GM12878 (cell line): ENCODE measurements around the gene PHYKPL. TPM values are rescaled to one million over a fixed set of nuclear protein-coding genes. Genes with fewer than 3 reads are reported as not detected.

ENCODE experiments used
- CBFB ChIP-seq: IDR thresholded peaks from 2 replicates; pipeline ENCODE4 v1.6.1; 2016; ENCODE audit warnings: antibody characterized with exemption, low read depth
- CBX5 ChIP-seq: sonication (generic); IDR thresholded peaks from 2 replicates; pipeline ENCODE4 v1.6.1; 2016; ENCODE audit warnings: low read depth, moderate library complexity, mild to moderate bottlenecking, inconsistent platforms
- CEBPB ChIP-seq, 2 experiments: fragments of 150-350 bp in 1 of 2; IDR thresholded peaks; 2 replicates each; pipeline ENCODE4 v1.6.1; 2012 to 2014; ENCODE audit warnings: low read depth in 2 of 2, low read length in 2 of 2, borderline replicate concordance in 1 of 2, inconsistent platforms in 1 of 2
- DPF2 ChIP-seq: fragments of 450-650 bp; IDR thresholded peaks from 2 replicates; pipeline ENCODE4 v1.6.1; 2017; ENCODE audit warnings: mild to moderate bottlenecking
- EED ChIP-seq: sonication (generic); IDR thresholded peaks from 2 replicates; pipeline ENCODE4 v1.6.1; 2016; ENCODE audit warnings: antibody characterized with exemption, low read depth
- FOS ChIP-seq: IDR thresholded peaks from 3 replicates; pipeline ENCODE4 v1.6.1; 2011; ENCODE audit warnings: borderline replicate concordance; ENCODE audit not compliant: insufficient read length; ENCODE audit errors: extremely low read depth
- FOXK2 ChIP-seq: fragments of 450-650 bp; IDR thresholded peaks from 2 replicates; pipeline ENCODE4 v1.6.1; 2017; ENCODE audit warnings: mild to moderate bottlenecking, moderate library complexity
- GABPA ChIP-seq: IDR thresholded peaks from 2 replicates; pipeline ENCODE4 v1.6.1; 2014; ENCODE audit warnings: antibody characterized with exemption, low read depth, mild to moderate bottlenecking, inconsistent platforms
- GATAD2B ChIP-seq: fragments of 450-650 bp; conservative IDR thresholded peaks from 2 replicates; pipeline ENCODE4 v1.6.1; 2017; ENCODE audit warnings: low read depth, mild to moderate bottlenecking, moderate library complexity
- HDAC2 ChIP-seq: fragments of 200-600 bp; sonication (generic); IDR thresholded peaks from 2 replicates; pipeline ENCODE4 v1.6.1; 2017
- JUND ChIP-seq: IDR thresholded peaks from 2 replicates; pipeline ENCODE4 v1.6.1; 2012; ENCODE audit warnings: low read depth, mild to moderate bottlenecking, low read length, improper control_type of control experiment, moderate library complexity
- MTA2 ChIP-seq: fragments of 450-650 bp; IDR thresholded peaks from 2 replicates; pipeline ENCODE4 v1.6.1; 2016; ENCODE audit warnings: low read depth, mild to moderate bottlenecking, moderate library complexity
- NBN ChIP-seq: fragments of 450-650 bp; IDR thresholded peaks from 2 replicates; pipeline ENCODE4 v1.6.1; 2016
- NFXL1 ChIP-seq: fragments of 450-650 bp; IDR thresholded peaks from 2 replicates; pipeline ENCODE4 v1.6.1; 2017; ENCODE audit warnings: antibody characterized with exemption, mild to moderate bottlenecking, borderline replicate concordance
- NFYA ChIP-seq: IDR thresholded peaks from 2 replicates; pipeline ENCODE4 v1.6.1; 2011; ENCODE audit warnings: low read depth, mild to moderate bottlenecking, low read length, improper control_type of control experiment, borderline replicate concordance
- NR2F1 ChIP-seq: fragments of 450-650 bp; conservative IDR thresholded peaks from 2 replicates; pipeline ENCODE4 v1.6.1; 2017; ENCODE audit warnings: mild to moderate bottlenecking
- NRF1 ChIP-seq: conservative IDR thresholded peaks from 2 replicates; pipeline ENCODE4 v1.6.1; 2011; ENCODE audit warnings: mild to moderate bottlenecking, low read depth, low read length, improper control_type of control experiment
- PAX5 ChIP-seq: IDR thresholded peaks from 2 replicates; pipeline ENCODE4 v1.6.1; 2011; ENCODE audit warnings: low read depth, low read length, borderline replicate concordance
- RELA ChIP-seq: fragments of 450-650 bp; IDR thresholded peaks from 2 replicates; pipeline ENCODE4 v1.8.0; 2014; ENCODE audit warnings: borderline replicate concordance; ENCODE audit not compliant: partially characterized antibody
- RFX5 ChIP-seq: IDR thresholded peaks from 2 replicates; pipeline ENCODE4 v1.6.1; 2011; ENCODE audit warnings: low read depth, low read length, improper control_type of control experiment
- SMAD5 ChIP-seq: IDR thresholded peaks from 2 replicates; pipeline ENCODE4 v1.6.1; 2016; ENCODE audit warnings: antibody characterized with exemption, low read depth
- SMARCA5 ChIP-seq: fragments of 450-650 bp; IDR thresholded peaks from 2 replicates; pipeline ENCODE4 v1.6.1; 2017; ENCODE audit warnings: mild to moderate bottlenecking
- SREBF1 ChIP-seq: IDR thresholded peaks from 2 replicates; pipeline ENCODE4 v1.6.1; 2012; ENCODE audit warnings: mild to moderate bottlenecking, low read length
- SREBF2 ChIP-seq: IDR thresholded peaks from 2 replicates; pipeline ENCODE4 v1.6.1; 2012; ENCODE audit warnings: mild to moderate bottlenecking, low read length
- STAT1 ChIP-seq: fragments of 450-650 bp; conservative IDR thresholded peaks from 2 replicates; pipeline ENCODE4 v1.6.1; 2014; ENCODE audit warnings: antibody characterized with exemption, mild to moderate bottlenecking
- SUZ12 ChIP-seq: fragments of 200-600 bp; sonication (generic); IDR thresholded peaks from one replicate; pipeline ENCODE4 v1.6.1; 2018; ENCODE audit warnings: antibody characterized with exemption, mild to moderate bottlenecking; ENCODE audit not compliant: unreplicated experiment
- TAF1 ChIP-seq: IDR thresholded peaks from 2 replicates; pipeline ENCODE4 v1.6.1; 2011; ENCODE audit warnings: mild to moderate bottlenecking, low read depth, low read length, borderline replicate concordance
- TCF12 ChIP-seq: IDR thresholded peaks from 2 replicates; pipeline ENCODE4 v1.6.1; 2011; ENCODE audit warnings: low read depth, mild to moderate bottlenecking, low read length
- ZNF24 ChIP-seq: fragments of 450-650 bp; IDR thresholded peaks from 2 replicates; pipeline ENCODE4 v1.6.1; 2017; ENCODE audit warnings: antibody characterized with exemption, mild to moderate bottlenecking
- polyA plus RNA-seq, 11 experiments: library from polyadenylated mRNA; depleted of rRNA in 4 of 11; unstranded in 6 of 11; stranded (reverse) in 5 of 11; fragments of >200 nt; fragmentation: Nextera tagmentation in 4 of 11; fragmentation: Illumina TruSeq in 1 of 11; extraction: Ambion mirVana in 4 of 11; extraction: Trizol in 1 of 11; gene quantifications; 1 replicate in 1 of 11; 2 replicates in 10 of 11; pipeline versions ENCODE4 v1.2.1 to v1.2.3, GENCODE V29; 2011 to 2016; ENCODE audit warnings: inconsistent platforms in 2 of 11, missing spikeins in 2 of 11, low read depth in 1 of 11
- total RNA-seq, 4 experiments: library from RNA; depleted of rRNA in 3 of 4; stranded (reverse); fragments of >200 nt in 3 of 4; fragmentation: Illumina TruSeq in 1 of 4; extraction: Trizol in 1 of 4; gene quantifications; 2 replicates each; pipeline versions ENCODE4 v1.2.1 to v1.2.3, GENCODE V29; 2013 to 2021
- TF ChIP-seq, protein P1 (sequence below): fragments of 450-650 bp; IDR thresholded peaks from 2 replicates; pipeline ENCODE4 v1.6.1; 2014; ENCODE audit warnings: mild to moderate bottlenecking
- TF ChIP-seq, protein P2 (sequence below): IDR thresholded peaks from 2 replicates; pipeline ENCODE4 v1.6.1; 2011; ENCODE audit warnings: low read depth, low read length, improper control_type of control experiment, borderline replicate concordance
- TF ChIP-seq, protein P3 (sequence below): IDR thresholded peaks from 2 replicates; pipeline ENCODE4 v1.6.1; 2011; ENCODE audit warnings: borderline replicate concordance, low read depth, mild to moderate bottlenecking, moderate library complexity, low read length; ENCODE audit not compliant: insufficient read depth, poor library complexity, severe bottlenecking

The PHYKPL gene
- total and polyA plus RNA-seq, 10 of the 15 experiments (the other 5 are each of a cell fraction or from before 2014, with no cell fraction given) = 4.5 to 53.9 (median 25.6) TPM

DNA sequence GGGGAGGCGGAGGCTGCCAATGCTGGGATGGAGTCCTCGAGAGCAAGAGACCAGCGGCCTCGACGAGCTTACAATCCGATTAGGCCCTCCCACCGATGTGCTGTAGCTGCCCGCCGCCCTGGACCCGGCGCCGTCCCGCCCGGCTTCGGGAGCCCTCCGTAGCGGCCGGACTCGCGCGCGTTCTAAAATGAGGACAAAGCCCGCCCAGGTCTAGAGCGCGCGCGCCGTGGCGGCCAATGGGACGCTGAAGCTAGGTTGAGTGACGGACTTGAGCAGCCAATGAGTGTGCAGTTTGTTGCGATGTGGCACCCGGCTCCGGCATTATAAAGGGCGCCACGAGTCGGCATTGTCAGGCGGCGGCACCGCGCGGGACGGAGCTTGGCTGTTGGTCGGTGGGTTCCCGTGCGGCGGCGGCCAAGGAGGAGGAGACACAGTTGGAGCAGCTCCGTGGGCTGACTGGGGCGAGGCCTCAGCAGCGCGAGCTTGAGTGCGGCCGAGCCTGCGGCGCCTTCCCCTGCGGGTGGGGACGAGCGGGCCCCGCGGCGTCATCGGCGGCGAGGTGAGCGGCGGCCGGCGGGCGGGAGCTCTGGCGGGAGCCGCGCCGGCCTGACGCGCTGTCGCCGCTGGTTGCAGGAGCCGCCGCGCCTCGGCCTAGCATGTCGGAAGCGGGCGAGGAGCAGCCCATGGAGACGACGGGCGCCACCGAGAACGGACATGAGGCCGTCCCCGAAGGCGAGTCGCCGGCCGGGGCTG is 28.2 kb downstream of the PHYKPL start, which contains the start of gene HNRNPAB (continued):
- peak; percentile 38; the same call in 1 of the 2 replicates for TF ChIP-seq NFYA
- no peak for TF ChIP-seq RELA
- 0 out of 2 replicates have a peak, but pooled peaks have one; percentile 19 for TF ChIP-seq NBN
- peak; percentile 98 for TF ChIP-seq DPF2
- no peak for TF ChIP-seq HDAC2
- TF ChIP-seq SREBF2 = no peak
- TF ChIP-seq, protein P1, sequence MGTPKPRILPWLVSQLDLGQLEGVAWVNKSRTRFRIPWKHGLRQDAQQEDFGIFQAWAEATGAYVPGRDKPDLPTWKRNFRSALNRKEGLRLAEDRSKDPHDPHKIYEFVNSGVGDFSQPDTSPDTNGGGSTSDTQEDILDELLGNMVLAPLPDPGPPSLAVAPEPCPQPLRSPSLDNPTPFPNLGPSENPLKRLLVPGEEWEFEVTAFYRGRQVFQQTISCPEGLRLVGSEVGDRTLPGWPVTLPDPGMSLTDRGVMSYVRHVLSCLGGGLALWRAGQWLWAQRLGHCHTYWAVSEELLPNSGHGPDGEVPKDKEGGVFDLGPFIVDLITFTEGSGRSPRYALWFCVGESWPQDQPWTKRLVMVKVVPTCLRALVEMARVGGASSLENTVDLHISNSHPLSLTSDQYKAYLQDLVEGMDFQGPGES = peak; percentile 90
- TF ChIP-seq, protein P2, sequence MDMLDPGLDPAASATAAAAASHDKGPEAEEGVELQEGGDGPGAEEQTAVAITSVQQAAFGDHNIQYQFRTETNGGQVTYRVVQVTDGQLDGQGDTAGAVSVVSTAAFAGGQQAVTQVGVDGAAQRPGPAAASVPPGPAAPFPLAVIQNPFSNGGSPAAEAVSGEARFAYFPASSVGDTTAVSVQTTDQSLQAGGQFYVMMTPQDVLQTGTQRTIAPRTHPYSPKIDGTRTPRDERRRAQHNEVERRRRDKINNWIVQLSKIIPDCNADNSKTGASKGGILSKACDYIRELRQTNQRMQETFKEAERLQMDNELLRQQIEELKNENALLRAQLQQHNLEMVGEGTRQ = no peak
- no peak for TF ChIP-seq NR2F1
- TF ChIP-seq, protein P3, sequence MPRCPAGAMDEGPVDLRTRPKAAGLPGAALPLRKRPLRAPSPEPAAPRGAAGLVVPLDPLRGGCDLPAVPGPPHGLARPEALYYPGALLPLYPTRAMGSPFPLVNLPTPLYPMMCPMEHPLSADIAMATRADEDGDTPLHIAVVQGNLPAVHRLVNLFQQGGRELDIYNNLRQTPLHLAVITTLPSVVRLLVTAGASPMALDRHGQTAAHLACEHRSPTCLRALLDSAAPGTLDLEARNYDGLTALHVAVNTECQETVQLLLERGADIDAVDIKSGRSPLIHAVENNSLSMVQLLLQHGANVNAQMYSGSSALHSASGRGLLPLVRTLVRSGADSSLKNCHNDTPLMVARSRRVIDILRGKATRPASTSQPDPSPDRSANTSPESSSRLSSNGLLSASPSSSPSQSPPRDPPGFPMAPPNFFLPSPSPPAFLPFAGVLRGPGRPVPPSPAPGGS = no peak
- TF ChIP-seq STAT1 = 0 out of 2 replicates have a peak, but pooled peaks have one; percentile 51
- peak; percentile 86 for TF ChIP-seq TCF12
- peak; percentile 93 for TF ChIP-seq CBFB
- peak; percentile 98 for TF ChIP-seq SMAD5
- TF ChIP-seq SMARCA5 = no peak
- TF ChIP-seq RFX5 = no peak
- TF ChIP-seq CEBPB (IDR thresholded peaks at IDR 0.05; ENCODE audit: borderline replicate concordance in 1 of 2, low read depth in 2 of 2, low read length in 2 of 2) = no peak
- TF ChIP-seq NFXL1 = no peak; the same call in 1 of the 2 replicates
- no peak for TF ChIP-seq FOXK2
- TF ChIP-seq EED = no peak
- TF ChIP-seq SREBF1 = no peak
- TF ChIP-seq ZNF24 = no peak
- TF ChIP-seq GABPA = no peak
- TF ChIP-seq JUND = no peak
- no peak for TF ChIP-seq CBX5
- TF ChIP-seq GATAD2B = peak; percentile 40
- no peak for TF ChIP-seq SUZ12
- peak; percentile 82 for TF ChIP-seq FOS
- TF ChIP-seq PAX5 = peak; percentile 55; the same call in 1 of the 2 replicates
- TF ChIP-seq NRF1 = no peak
- TF ChIP-seq TAF1 = peak; percentile 95
- TF ChIP-seq MTA2 = no peak
